Aorta (tissue), 5 donors: ENCODE data around the gene SLC19A1. TPM values are rescaled to one million over a fixed set of nuclear protein-coding genes. Genes with fewer than 3 reads are reported as not detected.
A peak's percentile ranks its signal among the peaks of the same experiment; 100 is the strongest.

Experiments
- ATAC-seq: fragments of 200-7000 bp; cut with Tn5 transposase; one replicate; pipeline ENCODE4 v1.9.1; 2022; ENCODE audit warnings: moderate library complexity; ENCODE audit not compliant: low FRiP score
- DNase-seq, 2 donors: peaks; one replicate each; pipeline ENCODE4 v3.0.0-alpha.2; 2020
- H3K27ac ChIP-seq, 2 donors: one replicate each; pipeline ENCODE4 v1.5.1; 2013; ENCODE audit warnings: low read length in 2 of 2, mild to moderate bottlenecking in 2 of 2, moderate library complexity in 2 of 2, control low read depth in 1 of 2, inconsistent platforms in 1 of 2, low read depth in 1 of 2
- H3K27me3 ChIP-seq, 2 donors: one replicate each; pipeline ENCODE4 v1.6.1; 2013; ENCODE audit warnings: control low read depth in 1 of 2, low read length in 1 of 2, mild to moderate bottlenecking in 1 of 2, moderate library complexity in 1 of 2; ENCODE audit not compliant: insufficient read depth in 2 of 2, control insufficient read depth in 1 of 2
- H3K36me3 ChIP-seq, 2 donors: one replicate each; pipeline ENCODE4 v1.6.1; 2013; ENCODE audit warnings: control low read depth in 1 of 2, low read length in 1 of 2, mild to moderate bottlenecking in 1 of 2; ENCODE audit not compliant: insufficient read depth in 2 of 2, control insufficient read depth in 1 of 2
- H3K4me1 ChIP-seq, 2 donors: one replicate each; pipeline ENCODE4 v1.6.1; 2013; ENCODE audit warnings: low read length in 2 of 2, control low read depth in 1 of 2, mild to moderate bottlenecking in 1 of 2, moderate library complexity in 1 of 2; ENCODE audit not compliant: insufficient read depth in 2 of 2, control insufficient read depth in 1 of 2
- H3K4me3 ChIP-seq, 2 donors: one replicate each; pipeline ENCODE4 v1.5.1; 2013; ENCODE audit warnings: low read length in 2 of 2, control low read depth in 1 of 2, mild to moderate bottlenecking in 1 of 2
- H3K9me3 ChIP-seq: one replicate; pipeline ENCODE4 v1.6.1; 2013; ENCODE audit warnings: mild to moderate bottlenecking, low read length; ENCODE audit not compliant: control insufficient read depth
- WGBS, 2 donors: extraction: QIAGEN DNeasy Blood & Tissue Kit; methylation state at CpG; one replicate each; pipeline ENCODE4 v1.1.7; 2013; 5-methylcytosine and 5-hydroxymethylcytosine counted together
- intact Hi-C, 2 donors: fragments of 100-400 bp; cut with DNase I; formaldehyde crosslinking; loops; one replicate each; pipeline versions ENCODE4 v1.14.2 to v1.15.0; 2022
- polyA plus RNA-seq, 2 donors: library from polyadenylated mRNA; stranded (reverse); fragments of 200-250 nt; gene quantifications; one replicate each; pipeline ENCODE4 v1.2.3, GENCODE V29; 2013
- total RNA-seq, 2 donors: library from RNA; stranded (reverse); fragmentation: NEBNext Ultra II Directional; extraction: Animal tissue kit (Norgen Biotek cat#: 25700); gene quantifications; one replicate each; pipeline ENCODE4 v1.2.1, GENCODE V29; 2021
- donor health status: healthy with polysubstance abuse.
- donor health status: Bipolar disorder and iron deficiency.
- donor health status: DM: no; HTN: no; CAD: no.
- donor health status: DM: no; HTN: no; CAD: no.
- donor health status: DM: yes; HTN: yes; CAD: no.

Gene SLC19A1
- total and polyA plus RNA-seq, 4 donors, result 4.5 to 32.5 (median 7.3) TPM

DNA sequence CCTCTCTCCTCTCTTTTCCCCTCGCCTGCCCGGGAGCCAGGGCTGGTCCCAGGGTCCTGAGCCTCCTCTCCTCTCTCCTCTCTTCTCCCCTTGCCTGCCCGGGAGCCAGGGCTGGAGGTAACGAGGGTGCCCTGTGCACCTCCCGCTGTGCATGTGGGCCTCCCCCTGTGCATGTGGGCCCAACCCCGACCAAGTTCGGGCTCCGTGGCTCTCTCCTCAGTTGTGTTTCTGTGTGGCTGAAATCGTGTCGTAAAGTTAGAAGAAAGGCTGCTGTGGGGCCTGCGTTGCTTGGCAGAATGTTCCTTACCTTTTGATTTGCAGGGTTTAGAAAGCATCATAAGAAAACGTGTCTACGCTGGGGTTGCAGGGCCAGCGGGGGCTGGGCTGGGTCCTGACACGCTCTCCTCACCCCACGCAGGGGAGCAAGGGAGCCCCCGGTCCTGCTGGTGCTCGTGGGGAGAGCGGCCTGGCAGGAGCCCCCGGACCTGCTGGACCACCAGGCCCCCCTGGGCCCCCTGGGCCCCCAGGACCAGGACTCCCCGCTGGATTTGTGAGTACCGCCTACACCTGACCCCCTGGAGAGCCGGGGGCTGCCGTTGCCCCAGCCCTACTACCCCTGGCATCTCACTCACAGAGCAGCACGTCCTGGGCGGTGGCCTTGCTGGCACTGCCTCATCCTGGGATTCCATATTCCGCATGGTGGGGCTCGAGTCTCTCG lies 55.6 kb downstream of the SLC19A1 start:
- no peak overlapping the region for H3K4me3 ChIP-seq
- no peak overlapping the region for H3K27ac ChIP-seq
- peaks cover 0 to 7% of the 10 kb centered on the region in 2 donors for H3K36me3 ChIP-seq
- H3K27me3 ChIP-seq, result no peaks in the 10 kb centered on the region
- H3K4me1 ChIP-seq, result no peaks in the 10 kb centered on the region
- 84 to 88% methylated on average over 27 to 29 of the region's 29 CpGs for WGBS, 2 donors
- ATAC-seq, result no peak
- no peaks in the 10 kb centered on the region for H3K9me3 ChIP-seq
- no peak for DNase-seq
- intact Hi-C loops, result no loop called here

DNA sequence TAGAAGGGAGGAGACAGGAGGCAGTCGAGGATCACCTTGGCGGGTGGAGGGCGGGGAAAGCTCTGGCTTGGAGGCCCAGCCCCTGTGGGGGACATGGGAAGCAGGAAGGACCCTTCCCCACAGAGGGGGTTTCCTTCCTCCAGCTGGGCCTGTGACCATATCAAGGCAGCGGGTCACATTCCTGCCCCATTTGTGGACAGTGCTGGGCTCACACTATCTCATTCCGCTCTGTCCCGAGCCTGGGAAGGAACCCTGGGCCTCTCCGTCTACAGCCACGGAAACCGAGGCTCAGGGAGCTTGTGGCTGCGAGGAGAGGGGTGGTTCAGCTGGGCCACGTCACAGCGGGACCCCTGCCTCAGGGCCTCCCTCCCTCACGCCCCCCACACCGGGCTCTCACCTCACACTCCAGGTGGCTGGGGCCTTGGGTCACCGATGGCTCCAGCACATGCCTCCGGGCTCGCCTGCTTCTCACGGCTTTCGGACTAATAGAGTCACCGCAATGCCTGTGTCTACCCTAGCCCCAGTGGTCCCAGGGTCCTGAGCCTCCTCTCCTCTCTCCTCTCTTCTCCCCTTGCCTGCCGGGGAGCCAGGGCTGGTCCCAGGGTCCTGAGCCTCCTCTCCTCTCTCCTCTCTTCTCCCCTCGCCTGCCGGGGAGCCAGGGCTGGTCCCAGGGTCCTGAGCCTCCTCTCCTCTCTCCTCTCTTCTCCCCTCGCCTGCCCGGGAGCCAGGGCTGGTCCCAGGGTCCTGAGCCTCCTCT lies 56.4 kb downstream of the SLC19A1 start:
- Histone ChIP-seq H3K4me3 (no peak overlapping the region), H3K27me3 (no peaks in the 10 kb centered on the region), H3K4me1 (no peaks in the 10 kb centered on the region), H3K27ac (no peak overlapping the region), H3K9me3 (no peaks in the 10 kb centered on the region), H3K36me3 (peaks cover 0 to 5% of the 10 kb centered on the region in 2 donors)
- 91 to 93% methylated on average over 22 to 25 of the region's 25 CpGs for WGBS, 2 donors
- no peak for ATAC-seq
- no peak for DNase-seq
- intact Hi-C loops, result no loop called here

DNA sequence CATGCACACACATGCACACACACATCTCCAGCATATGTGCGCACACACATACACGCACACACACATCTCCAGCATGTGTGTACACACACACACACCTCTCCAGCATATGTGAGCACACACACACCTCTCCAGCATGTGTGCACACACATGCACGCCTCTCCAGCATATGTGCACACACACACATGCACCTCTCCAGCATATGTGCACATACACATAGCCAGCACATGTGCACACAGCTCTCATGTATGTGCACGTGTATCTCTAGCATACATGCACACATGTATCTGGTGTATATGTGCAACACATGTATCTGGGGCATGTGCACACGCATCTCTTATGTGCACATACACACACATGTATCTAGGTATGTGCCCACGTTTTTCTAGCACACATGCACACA lies 57.9 kb downstream of the SLC19A1 start:
- DNase-seq, result no peak
- intact Hi-C loops, result no loop called here
- Histone ChIP-seq H3K27me3 (no peaks in the 10 kb centered on the region), H3K9me3 (no peaks in the 10 kb centered on the region), H3K27ac (no peak overlapping the region), H3K4me3 (no peak overlapping the region), H3K4me1 (no peaks in the 10 kb centered on the region), H3K36me3 (peaks cover 0 to 5% of the 10 kb centered on the region in 2 donors)
- ATAC-seq, result no peak
- WGBS, 2 donors, result 84 to 90% methylated on average over 6 of the region's 6 CpGs

DNA sequence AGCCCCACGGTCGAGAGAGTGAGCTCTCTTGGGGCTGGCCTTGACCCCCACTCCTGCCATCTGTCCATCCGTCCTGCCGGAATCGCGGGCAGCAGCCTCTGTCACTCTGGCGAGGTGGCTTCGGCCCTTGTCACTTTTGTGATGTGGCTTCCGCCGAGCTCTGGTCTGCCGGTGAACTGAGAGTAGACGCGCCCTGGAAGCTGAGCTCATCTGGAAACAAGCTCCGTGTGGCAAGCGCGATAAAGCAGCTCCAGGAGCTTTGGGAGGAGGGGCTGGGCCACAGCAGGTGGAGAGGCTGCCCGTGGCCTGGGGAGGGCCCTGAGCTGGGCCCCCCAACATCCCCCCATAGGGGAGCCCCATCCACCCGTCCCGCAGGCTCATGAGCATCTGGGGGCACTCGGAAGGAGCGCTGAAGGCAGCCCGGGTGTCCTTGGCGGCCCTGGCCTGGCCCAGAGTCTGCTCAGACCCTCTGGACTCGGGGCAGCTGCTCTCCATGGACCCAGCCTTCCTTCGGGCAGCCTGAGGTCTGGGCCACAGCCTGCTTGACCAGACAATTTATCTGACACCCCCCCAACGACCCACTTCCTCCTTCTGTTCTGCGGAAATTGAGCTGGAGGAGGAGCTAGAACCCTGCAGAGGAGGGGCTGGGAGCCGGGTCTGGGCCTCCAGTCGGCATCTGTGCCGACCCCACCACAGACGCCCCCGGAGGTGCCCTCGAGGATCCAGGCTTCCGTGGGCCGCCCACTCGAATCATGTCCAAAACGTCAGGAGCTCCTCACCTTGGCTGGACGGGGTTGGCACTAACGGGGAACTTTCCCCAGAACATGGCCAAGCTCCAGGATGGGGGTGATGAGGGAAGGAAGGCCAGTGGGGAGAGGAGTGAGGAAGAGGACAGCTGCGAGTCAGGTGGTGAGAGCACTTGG lies 59.1 kb downstream of the SLC19A1 start:
- no peak overlapping the region for H3K27ac ChIP-seq
- DNase-seq, result peak in 1 of 2 donors; percentile 72
- no peaks in the 10 kb centered on the region for H3K9me3 ChIP-seq
- H3K27me3 ChIP-seq, result no peaks in the 10 kb centered on the region
- WGBS, 2 donors, result 81 to 84% methylated on average over 40 of the region's 40 CpGs
- H3K4me1 ChIP-seq, result no peaks in the 10 kb centered on the region
- H3K36me3 ChIP-seq, result peaks cover 0 to 5% of the 10 kb centered on the region in 2 donors
- no peak overlapping the region for H3K4me3 ChIP-seq
- intact Hi-C loops, result no loop called here
- no peak for ATAC-seq

GRCh38 chr21:45481977-45482898 lies 60.0 kb downstream of the SLC19A1 start:
- intact Hi-C loops, result no loop called here
- 90 to 91% methylated on average over 31 to 33 of the region's 33 CpGs for WGBS, 2 donors

GRCh38 chr21:45481566-45481965 lies 60.7 kb downstream of the SLC19A1 start:
- 89 to 90% methylated on average over 16 of the region's 16 CpGs for WGBS, 2 donors
- H3K36me3 ChIP-seq, result peaks cover 0 to 5% of the 10 kb centered on the region in 2 donors
- H3K4me3 ChIP-seq, result no peak overlapping the region

More at GRCh38 chr21:45481977-45482898, 60.0 kb downstream of the SLC19A1 start:
- Histone ChIP-seq H3K9me3 (no peaks in the 10 kb centered on the region), H3K4me1 (no peaks in the 10 kb centered on the region), H3K27ac (no peak overlapping the region), H3K36me3 (peaks cover 0 to 5% of the 10 kb centered on the region in 2 donors), H3K4me3 (no peak overlapping the region), H3K27me3 (no peaks in the 10 kb centered on the region)
- no peak for ATAC-seq
- no peak for DNase-seq

DNA sequence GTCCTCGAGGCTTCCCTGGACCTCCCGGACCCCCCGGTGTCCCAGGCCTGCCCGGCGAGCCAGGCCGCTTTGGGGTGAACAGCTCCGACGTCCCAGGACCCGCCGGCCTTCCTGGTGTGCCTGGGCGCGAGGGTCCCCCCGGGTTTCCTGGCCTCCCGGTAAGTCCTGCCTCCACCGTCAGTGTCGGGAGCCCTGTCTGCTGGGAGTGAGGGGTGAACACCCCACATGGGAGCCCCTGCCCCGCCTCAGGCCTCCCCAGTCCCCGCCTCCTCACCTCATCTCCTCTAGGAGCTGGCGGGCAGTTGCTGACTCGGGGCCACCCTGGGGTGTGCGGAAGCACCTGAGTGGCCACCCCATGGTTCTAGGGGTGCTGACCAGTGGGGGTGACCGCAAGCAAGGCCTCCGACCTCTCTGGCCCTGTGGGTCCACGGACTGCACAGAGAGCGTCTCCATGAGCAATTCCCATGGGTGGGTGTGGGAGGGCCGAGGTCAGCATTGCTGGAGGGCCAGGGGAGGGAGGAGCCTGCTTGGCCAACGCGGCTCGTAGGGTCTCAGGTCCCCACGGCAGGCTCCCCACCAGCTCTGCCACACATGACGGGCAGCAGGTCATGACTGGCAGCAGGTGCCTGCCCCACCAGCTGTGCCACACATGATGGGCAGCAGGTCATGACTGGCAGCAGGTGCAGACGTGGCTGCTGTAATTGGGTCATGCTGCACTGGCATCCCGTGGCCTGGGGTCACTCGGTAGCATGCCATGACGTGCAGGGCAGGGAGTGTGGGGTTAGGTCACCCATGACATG lies 61.3 kb downstream of the SLC19A1 start:
- DNase-seq (no peak), ATAC-seq (no peak)
- Histone ChIP-seq H3K9me3 (no peaks in the 10 kb centered on the region), H3K36me3 (peaks cover 0 to 5% of the 10 kb centered on the region in 2 donors), H3K27ac (no peak overlapping the region), H3K4me1 (no peaks in the 10 kb centered on the region), H3K4me3 (no peak overlapping the region), H3K27me3 (no peaks in the 10 kb centered on the region)
- 90 to 95% methylated on average over 32 to 35 of the region's 35 CpGs for WGBS, 2 donors
- intact Hi-C loops, result no loop called here

More at GRCh38 chr21:45481566-45481965, 60.7 kb downstream of the SLC19A1 start:
- Histone ChIP-seq H3K4me1 (no peaks in the 10 kb centered on the region), H3K27me3 (no peaks in the 10 kb centered on the region), H3K9me3 (no peaks in the 10 kb centered on the region), H3K27ac (no peak overlapping the region)
- ATAC-seq, result no peak
- intact Hi-C loops, result no loop called here
- DNase-seq, result no peak
